Measurements from ENCODE around the gene PHTF2. TPM values are rescaled to one million over a fixed set of nuclear protein-coding genes. Genes with fewer than 3 reads are reported as not detected.

Gene PHTF2
- total RNA-seq, 2 experiments from 2014 or later: 21.6 to 23.8 TPM

DNA sequence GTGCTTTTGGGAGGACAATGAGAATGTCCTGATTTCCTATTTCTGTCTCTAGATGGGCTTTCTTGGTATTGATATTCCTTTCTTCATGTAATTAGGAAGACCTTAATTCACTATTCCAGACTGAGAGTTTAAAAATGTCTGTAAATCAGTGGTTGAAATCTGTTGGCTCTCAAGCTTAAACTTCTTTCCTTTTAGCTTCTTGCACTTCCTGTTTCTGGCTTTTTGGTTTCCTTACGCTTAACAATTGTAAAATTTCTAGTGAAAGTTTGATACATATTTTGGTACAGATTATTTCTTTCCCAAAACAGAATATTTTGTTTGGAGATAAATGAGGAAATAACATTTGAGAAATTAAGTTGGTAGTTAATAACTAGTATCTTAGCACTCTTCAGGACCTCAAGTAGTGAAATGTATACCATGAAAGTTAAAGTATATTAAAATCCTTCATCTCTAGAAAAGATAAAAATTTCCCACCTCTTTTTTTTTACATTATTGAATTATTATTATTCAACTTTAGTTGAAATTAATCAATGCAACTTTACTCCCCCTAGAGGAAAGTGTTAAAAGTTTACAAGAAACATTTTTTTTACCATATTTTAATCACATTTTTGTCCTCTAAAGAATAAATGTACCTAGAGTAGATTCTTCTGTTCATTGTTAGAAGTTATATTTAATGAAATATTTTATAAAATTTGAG, 137.2 kb downstream of the PHTF2 start:
- no peaks in the 10 kb centered on the region for H3K9me3 Mint-ChIP-seq
- peaks cover 4% of the 10 kb centered on the region for H3K4me1 Mint-ChIP-seq
- DNase-seq: no peak
- H3K27me3 Mint-ChIP-seq: no peaks in the 10 kb centered on the region
- no peak overlapping the region for H3K4me3 Mint-ChIP-seq
- H3K27ac Mint-ChIP-seq: no peak overlapping the region
- H3K36me3 Mint-ChIP-seq: peaks cover 3% of the 10 kb centered on the region

GRCh38 chr7:77940647-77941046, 142.1 kb downstream of the PHTF2 start:
- Mint-ChIP-seq H3K9me3 (no peaks in the 10 kb centered on the region), H3K36me3 (peaks cover 2% of the 10 kb centered on the region), H3K27me3 (no peaks in the 10 kb centered on the region), H3K27ac (no peak overlapping the region), H3K4me1 (peaks cover 1% of the 10 kb centered on the region), H3K4me3 (no peak overlapping the region)
- no peak for DNase-seq

- H3K9me3 Mint-ChIP-seq: no peaks in the 10 kb centered on the region
- peaks cover 2% of the 10 kb centered on the region for H3K36me3 Mint-ChIP-seq
- H3K27ac Mint-ChIP-seq: no peak overlapping the region
- H3K27me3 Mint-ChIP-seq: no peaks in the 10 kb centered on the region
- no peak for DNase-seq
- no peaks in the 10 kb centered on the region for H3K4me1 Mint-ChIP-seq
- H3K4me3 Mint-ChIP-seq: no peak overlapping the region
Observed at GRCh38 chr7:77942431-77942830, 143.9 kb downstream of the PHTF2 start.

- Mint-ChIP-seq H3K4me3 (no peak overlapping the region), H3K27me3 (no peaks in the 10 kb centered on the region), H3K9me3 (no peaks in the 10 kb centered on the region), H3K36me3 (peaks cover 2% of the 10 kb centered on the region), H3K4me1 (no peaks in the 10 kb centered on the region), H3K27ac (no peak overlapping the region)
- no peak for DNase-seq
Observed at GRCh38 chr7:77944183-77945182, 145.9 kb downstream of the PHTF2 start.

DNA sequence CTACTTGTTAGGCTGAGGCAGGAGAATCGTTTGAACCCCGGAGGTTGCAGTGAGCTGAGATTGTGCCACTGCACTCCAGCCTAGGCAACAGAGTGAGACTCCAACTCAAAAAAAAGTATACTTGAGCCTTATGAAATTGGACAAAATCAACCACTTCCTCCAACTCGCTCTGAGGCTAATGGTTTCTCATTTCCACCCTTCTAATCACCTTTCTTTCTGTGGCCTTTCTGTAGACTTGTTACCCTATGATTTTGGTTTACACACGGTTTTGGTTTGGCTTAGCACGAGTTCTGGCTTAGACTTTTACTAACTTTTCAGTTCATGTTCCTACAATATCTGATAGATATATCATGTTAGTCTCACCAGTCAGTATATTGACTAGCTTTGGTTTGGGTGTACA, 152.0 kb downstream of the PHTF2 start:
- Mint-ChIP-seq H3K9me3 (no peaks in the 10 kb centered on the region), H3K4me3 (no peak overlapping the region), H3K4me1 (no peaks in the 10 kb centered on the region), H3K36me3 (peaks cover 2% of the 10 kb centered on the region), H3K27me3 (no peaks in the 10 kb centered on the region), H3K27ac (no peak overlapping the region)
- no peak for DNase-seq

DNA sequence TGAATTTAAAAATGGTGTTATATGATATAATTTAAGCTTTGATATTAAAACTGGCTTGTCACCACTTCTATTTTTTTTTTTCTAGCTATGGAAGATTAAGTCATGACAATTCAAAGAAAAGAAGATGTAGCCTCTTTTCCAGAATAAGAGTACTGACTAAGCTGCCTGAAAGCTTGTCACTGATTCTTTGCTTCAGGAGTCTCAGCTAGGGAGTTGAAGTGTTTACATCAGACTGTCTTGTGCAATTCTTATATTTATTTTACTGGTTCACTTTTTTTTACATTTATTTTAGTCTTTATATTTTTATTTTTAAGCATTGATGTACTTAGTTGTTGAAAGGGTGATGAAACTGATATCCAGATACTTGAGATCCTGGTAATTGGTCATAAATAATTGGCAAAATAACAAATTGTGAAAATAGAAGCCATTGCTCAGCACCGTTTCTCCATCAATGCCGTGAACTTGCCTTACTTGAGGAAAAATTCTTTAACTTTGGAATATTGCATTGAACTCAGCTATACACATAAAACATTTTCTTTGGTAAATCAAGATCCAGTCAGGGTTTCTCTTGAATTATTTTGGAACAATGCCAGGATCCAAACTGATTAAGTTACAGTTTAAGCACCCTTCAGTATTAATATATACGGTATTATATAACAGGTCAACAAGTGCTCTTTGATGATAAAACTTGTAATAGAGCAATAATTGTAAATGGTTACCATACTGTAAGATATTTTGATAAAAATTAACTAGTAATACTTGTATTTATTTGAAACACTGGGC, 156.4 kb downstream of the PHTF2 start:
- DNase-seq: no peak
- Mint-ChIP-seq H3K4me3 (no peak overlapping the region), H3K36me3 (peaks cover 2% of the 10 kb centered on the region), H3K4me1 (no peaks in the 10 kb centered on the region), H3K27ac (no peak overlapping the region), H3K9me3 (no peaks in the 10 kb centered on the region), H3K27me3 (no peaks in the 10 kb centered on the region)

- H3K27ac Mint-ChIP-seq: no peak overlapping the region
- no peaks in the 10 kb centered on the region for H3K9me3 Mint-ChIP-seq
- H3K36me3 Mint-ChIP-seq: peaks cover 5% of the 10 kb centered on the region
- no peaks in the 10 kb centered on the region for H3K4me1 Mint-ChIP-seq
- no peak for DNase-seq
- no peaks in the 10 kb centered on the region for H3K27me3 Mint-ChIP-seq
- H3K4me3 Mint-ChIP-seq: no peak overlapping the region
Observed at GRCh38 chr7:77958436-77958835, 159.9 kb downstream of the PHTF2 start.

DNA sequence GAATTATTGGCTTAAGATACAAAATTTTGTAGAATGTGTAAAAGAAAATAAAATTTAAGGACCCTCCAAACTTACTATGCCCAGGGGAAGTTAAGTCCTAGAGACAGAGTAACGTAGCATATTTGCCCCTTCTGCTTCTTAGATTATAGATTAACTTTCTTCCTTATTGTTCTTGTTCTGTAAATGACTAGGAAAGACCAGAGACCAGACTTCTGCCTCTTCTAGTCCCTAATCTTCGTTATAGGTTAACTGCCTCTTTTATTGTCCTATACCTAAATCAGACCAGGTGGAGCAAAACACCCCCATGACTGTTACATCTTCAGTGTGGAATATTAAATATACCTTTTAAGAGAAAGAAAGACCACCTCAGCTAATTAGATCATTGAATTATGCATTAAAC, 160.5 kb downstream of the PHTF2 start:
- no peaks in the 10 kb centered on the region for H3K9me3 Mint-ChIP-seq
- H3K36me3 Mint-ChIP-seq: peaks cover 5% of the 10 kb centered on the region
- H3K27me3 Mint-ChIP-seq: no peaks in the 10 kb centered on the region
- no peak overlapping the region for H3K27ac Mint-ChIP-seq
- H3K4me1 Mint-ChIP-seq: no peaks in the 10 kb centered on the region
- DNase-seq: no peak
- no peak overlapping the region for H3K4me3 Mint-ChIP-seq

DNA sequence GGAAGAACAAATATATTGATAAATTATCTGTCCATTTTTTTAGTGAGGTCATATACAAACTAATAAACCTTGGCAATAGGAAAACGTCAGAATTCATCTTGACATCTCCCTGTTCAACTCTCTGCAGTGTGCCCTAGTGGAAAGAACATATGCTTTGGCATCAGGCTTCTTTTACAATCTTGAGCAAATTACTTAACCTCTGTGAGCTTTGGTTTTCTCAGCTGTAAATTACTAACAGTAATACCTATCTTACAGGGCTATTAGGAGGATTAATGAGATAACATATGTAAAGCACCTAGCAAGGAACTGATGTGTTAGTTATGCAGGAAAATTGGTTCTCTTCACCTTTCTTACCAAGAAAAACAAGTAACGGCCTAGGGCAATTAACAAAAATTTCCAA, 161.8 kb downstream of the PHTF2 start:
- no peak overlapping the region for H3K27ac Mint-ChIP-seq
- no peaks in the 10 kb centered on the region for H3K9me3 Mint-ChIP-seq
- H3K4me1 Mint-ChIP-seq: no peaks in the 10 kb centered on the region
- no peaks in the 10 kb centered on the region for H3K27me3 Mint-ChIP-seq
- H3K36me3 Mint-ChIP-seq: peaks cover 5% of the 10 kb centered on the region
- H3K4me3 Mint-ChIP-seq: no peak overlapping the region
- no peak for DNase-seq

DNA sequence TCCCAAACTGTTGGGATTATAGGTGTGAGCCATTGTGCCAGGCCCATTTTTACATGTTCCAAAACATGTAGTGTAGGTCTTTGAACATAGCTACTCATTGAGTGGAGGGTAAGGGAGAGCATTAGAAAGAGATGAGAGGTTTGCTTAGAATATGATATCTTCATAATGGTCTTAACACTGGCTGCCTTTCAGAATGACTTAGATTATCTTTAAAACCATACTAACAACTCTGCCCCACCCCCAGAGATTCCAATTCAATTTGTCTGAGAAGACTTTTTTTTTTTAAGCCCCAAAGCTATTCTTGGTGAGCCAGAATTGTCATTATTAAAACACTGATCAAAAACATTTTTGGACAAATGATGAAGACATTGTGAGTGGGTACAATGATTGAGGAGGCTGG, 168.9 kb downstream of the PHTF2 start:
- Mint-ChIP-seq H3K27ac (no peak overlapping the region), H3K27me3 (no peaks in the 10 kb centered on the region), H3K9me3 (no peaks in the 10 kb centered on the region), H3K4me1 (no peaks in the 10 kb centered on the region), H3K36me3 (peaks cover 1% of the 10 kb centered on the region), H3K4me3 (no peak overlapping the region)
- no peak for DNase-seq

DNA sequence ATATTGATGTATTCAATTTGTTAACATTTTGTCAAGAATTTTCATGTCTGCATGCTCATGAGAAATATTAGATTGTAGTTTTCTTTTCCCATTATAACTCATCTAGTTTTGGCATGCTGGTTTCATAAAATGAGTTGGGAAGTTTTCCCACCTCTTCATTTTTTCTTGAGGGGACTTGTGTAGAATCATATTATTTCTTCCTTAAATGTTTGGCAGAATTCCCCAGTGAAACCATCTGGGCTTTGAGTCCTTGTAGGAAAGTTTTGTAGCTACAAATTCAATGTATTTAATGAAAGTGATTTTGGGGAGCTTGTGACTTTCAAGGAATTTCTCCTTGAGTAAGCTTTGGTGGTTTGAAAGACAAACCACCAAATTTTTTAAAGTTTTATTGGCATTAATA, 173.2 kb downstream of the PHTF2 start:
- Mint-ChIP-seq H3K27ac (no peak overlapping the region), H3K4me3 (no peak overlapping the region), H3K9me3 (no peaks in the 10 kb centered on the region), H3K4me1 (no peaks in the 10 kb centered on the region), H3K36me3 (no peaks in the 10 kb centered on the region), H3K27me3 (no peaks in the 10 kb centered on the region)
- DNase-seq: no peak

DNA sequence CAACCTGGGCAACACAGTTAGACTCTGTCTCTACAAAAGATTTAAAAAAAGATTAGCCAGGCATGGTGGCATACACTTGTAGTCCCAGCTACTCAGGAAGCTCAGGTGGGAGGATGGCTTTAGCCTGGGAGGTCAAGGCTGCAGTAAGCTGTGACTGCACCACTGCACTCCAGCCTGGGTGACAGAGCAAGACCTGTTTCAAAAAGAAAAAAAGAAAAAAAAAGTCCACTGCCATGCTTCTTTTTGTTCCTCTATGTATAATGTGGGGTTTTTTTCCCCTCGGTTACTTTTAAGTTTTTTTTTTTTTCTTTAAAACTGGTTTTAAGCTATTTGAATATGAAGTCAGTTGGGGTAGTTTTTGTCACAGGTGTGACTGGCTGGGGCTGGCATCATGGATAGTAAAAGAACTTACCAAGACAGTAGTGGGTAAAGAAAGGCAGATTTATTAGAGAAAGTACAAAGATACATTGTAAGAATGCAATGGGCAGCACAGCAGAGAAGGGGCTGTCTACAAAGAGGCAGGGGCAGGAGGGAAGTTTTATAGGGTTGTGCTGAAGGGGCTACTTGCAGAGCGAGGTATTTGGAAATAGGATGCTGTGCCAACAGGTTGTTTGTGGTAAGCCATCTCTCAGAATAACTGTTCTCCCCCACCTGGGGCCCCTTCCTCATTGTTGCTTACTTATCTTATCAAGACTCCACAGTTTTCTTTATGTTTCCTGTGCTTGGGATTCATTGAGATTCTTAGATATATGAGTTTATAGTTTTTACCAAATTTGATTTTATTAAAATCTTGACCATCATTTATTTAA, 177.3 kb downstream of the PHTF2 start:
- Mint-ChIP-seq H3K27me3 (no peaks in the 10 kb centered on the region), H3K27ac (no peak overlapping the region), H3K4me3 (no peak overlapping the region), H3K9me3 (no peaks in the 10 kb centered on the region), H3K36me3 (no peaks in the 10 kb centered on the region), H3K4me1 (no peaks in the 10 kb centered on the region)
- no peak for DNase-seq

GRCh38 chr7:77979219-77979618, 180.6 kb downstream of the PHTF2 start:
- no peak overlapping the region for H3K27ac Mint-ChIP-seq
- no peaks in the 10 kb centered on the region for H3K27me3 Mint-ChIP-seq
- H3K4me3 Mint-ChIP-seq: no peak overlapping the region
- H3K36me3 Mint-ChIP-seq: no peaks in the 10 kb centered on the region
- H3K9me3 Mint-ChIP-seq: no peaks in the 10 kb centered on the region
- no peak for DNase-seq
- no peaks in the 10 kb centered on the region for H3K4me1 Mint-ChIP-seq

GRCh38 chr7:77980087-77980713, 181.6 kb downstream of the PHTF2 start:
- Mint-ChIP-seq H3K27me3 (no peaks in the 10 kb centered on the region), H3K27ac (no peak overlapping the region), H3K9me3 (no peaks in the 10 kb centered on the region), H3K36me3 (no peaks in the 10 kb centered on the region), H3K4me3 (no peak overlapping the region), H3K4me1 (no peaks in the 10 kb centered on the region)
- DNase-seq: no peak

Data from activated naive CD8-positive, alpha-beta T cell treated with anti-CD3 and anti-CD28 coated beads for 36 hours (primary cell).